Activated B cell treated with CpG ODN at 0.5 μM for 24 hours (primary cell): Measurements from ENCODE around the gene SPON1. TPM values are rescaled to one million over a fixed set of nuclear protein-coding genes. Genes with fewer than 3 reads are reported as not detected.

ENCODE experiments used
- ATAC-seq: fragments of 200-7000 bp; cut with Tn5 transposase; one replicate; pipeline ENCODE4 v1.10.0; 2021; ENCODE audit warnings: low read depth, mild to moderate bottlenecking, moderate library complexity
- CTCF ChIA-PET: fragments of 350-600 bp; sonication (Branson Sonifier 250); formaldehyde crosslinking; loops from one replicate; lab custom pipeline; 2021; ENCODE audit warnings: antibody characterized with exemption; lab: Charles Lee
- POLR2A ChIA-PET: fragments of 350-600 bp; sonication (Branson Sonifier 250); formaldehyde crosslinking; loops from one replicate; lab custom pipeline; 2021; ENCODE audit warnings: antibody characterized with exemption; lab: Charles Lee
- DNase-seq: peaks from one replicate; pipeline ENCODE4 v3.0.0; 2022
- H3K27ac Mint-ChIP-seq: one replicate; pipeline ENCODE4 v1.8.0; 2020; ENCODE audit warnings: mixed read lengths
- H3K27me3 Mint-ChIP-seq: one replicate; pipeline ENCODE4 v1.8.0; 2021; ENCODE audit warnings: mixed read lengths
- H3K36me3 Mint-ChIP-seq: one replicate; pipeline ENCODE4 v1.8.0; 2021; ENCODE audit warnings: low read depth, mixed read lengths
- H3K4me1 Mint-ChIP-seq: one replicate; pipeline ENCODE4 v1.8.0; 2021; ENCODE audit warnings: mixed read lengths
- H3K4me3 Mint-ChIP-seq: one replicate; pipeline ENCODE4 v1.8.0; 2020; ENCODE audit warnings: mild to moderate bottlenecking, mixed read lengths
- H3K9me3 Mint-ChIP-seq: one replicate; pipeline ENCODE4 v1.8.0; 2020; ENCODE audit warnings: mixed read lengths
- CTCF ChIP-seq: fragments of 200-600 bp; IDR thresholded peaks from one replicate; pipeline ENCODE4 v1.8.0; 2022; ENCODE audit warnings: antibody characterized with exemption, mild to moderate bottlenecking
- intact Hi-C: fragments of 100-400 bp; cut with micrococcal nuclease; formaldehyde crosslinking; loops from one replicate; pipeline ENCODE4 v1.15.1; 2024
- total RNA-seq: library from RNA; stranded (reverse); gene quantifications from 2 replicates; pipeline ENCODE4 v1.2.3, GENCODE V29; 2022

SPON1 gene
- total RNA-seq, 1 donor from 2014 or later = not detected

GRCh38 chr11:14266622-14267021, 304.1 kb downstream of the SPON1 start:
- TF ChIP-seq CTCF = no peak
- ATAC-seq (no peak), DNase-seq (no peak)
- H3K9me3 Mint-ChIP-seq = peaks cover 3% of the 10 kb centered on the region
- intact Hi-C loops = no loop called here
- H3K27ac Mint-ChIP-seq = no peak overlapping the region
- POLR2A ChIA-PET = interaction anchor here (0.6 kb wide), 1 partner anchor 266 kb away, joined by 3 read pairs; no protein-coding TSS in a partner anchor
- H3K36me3 Mint-ChIP-seq = peaks cover 23% of the 10 kb centered on the region
- no peak overlapping the region for H3K4me3 Mint-ChIP-seq
- CTCF ChIA-PET = no interaction called here
- H3K27me3 Mint-ChIP-seq = no peaks in the 10 kb centered on the region
- peaks cover 33% of the 10 kb centered on the region for H3K4me1 Mint-ChIP-seq

GRCh38 chr11:14267861-14268635, 305.5 kb downstream of the SPON1 start:
- ATAC-seq (no peak), DNase-seq (no peak)
- no peaks in the 10 kb centered on the region for H3K27me3 Mint-ChIP-seq
- peaks cover 3% of the 10 kb centered on the region for H3K9me3 Mint-ChIP-seq
- H3K4me1 Mint-ChIP-seq = peaks cover 42% of the 10 kb centered on the region
- H3K36me3 Mint-ChIP-seq = peaks cover 30% of the 10 kb centered on the region
- no peak overlapping the region for H3K4me3 Mint-ChIP-seq
- intact Hi-C loops = no loop called here
- ChIA-PET POLR2A (no interaction called here), CTCF (no interaction called here)
- TF ChIP-seq CTCF = no peak
- H3K27ac Mint-ChIP-seq = no peak overlapping the region

DNA sequence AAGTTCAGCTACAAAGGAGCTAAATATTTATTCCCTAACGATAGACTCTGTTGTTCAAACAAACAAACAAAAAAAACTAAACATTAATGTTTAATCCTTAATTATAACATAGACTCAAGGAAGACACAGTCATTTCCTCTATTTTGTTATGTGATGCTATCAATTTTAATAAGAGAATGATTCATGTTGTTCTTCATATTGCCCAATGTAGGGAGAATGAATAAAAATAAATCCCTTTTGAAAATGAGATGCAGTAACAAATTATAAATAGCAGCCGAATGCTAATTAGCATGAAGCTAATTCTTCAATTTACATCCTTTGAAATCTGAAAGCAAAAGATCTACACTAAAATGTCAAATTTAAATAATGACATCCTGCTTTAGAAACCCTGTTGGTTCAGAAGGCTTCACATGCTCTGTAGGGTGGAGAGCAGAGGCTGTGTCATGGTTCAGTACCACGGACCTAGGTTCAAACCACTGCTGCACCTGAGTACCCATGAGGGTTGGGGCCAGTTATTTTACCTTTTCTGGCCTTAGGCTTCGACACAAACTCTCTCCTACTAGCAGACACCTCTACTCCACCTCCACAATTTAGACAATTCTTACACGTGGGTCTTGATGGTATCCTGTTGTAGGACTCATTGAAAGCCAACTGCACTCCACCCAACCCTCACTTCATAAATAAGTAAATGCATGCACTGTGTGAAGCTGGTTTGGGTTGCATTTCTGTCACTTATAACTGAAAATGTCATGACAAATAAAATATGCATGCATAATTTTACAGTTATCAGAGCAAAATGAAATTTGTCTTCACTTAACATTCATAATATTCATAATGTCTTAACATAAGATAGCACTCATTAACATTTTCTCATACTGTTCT, 307.4 kb downstream of the SPON1 start:
- ChIA-PET POLR2A (no interaction called here), CTCF (no interaction called here)
- H3K36me3 Mint-ChIP-seq = peaks cover 36% of the 10 kb centered on the region
- TF ChIP-seq CTCF = no peak
- peaks cover 44% of the 10 kb centered on the region for H3K4me1 Mint-ChIP-seq
- H3K9me3 Mint-ChIP-seq = no peaks in the 10 kb centered on the region
- DNase-seq (no peak), ATAC-seq (peak; percentile 73)
- H3K27me3 Mint-ChIP-seq = no peaks in the 10 kb centered on the region
- peak overlapping the region; percentile 82 for H3K27ac Mint-ChIP-seq
- H3K4me3 Mint-ChIP-seq = no peak overlapping the region
- intact Hi-C loops = no loop called here

DNA sequence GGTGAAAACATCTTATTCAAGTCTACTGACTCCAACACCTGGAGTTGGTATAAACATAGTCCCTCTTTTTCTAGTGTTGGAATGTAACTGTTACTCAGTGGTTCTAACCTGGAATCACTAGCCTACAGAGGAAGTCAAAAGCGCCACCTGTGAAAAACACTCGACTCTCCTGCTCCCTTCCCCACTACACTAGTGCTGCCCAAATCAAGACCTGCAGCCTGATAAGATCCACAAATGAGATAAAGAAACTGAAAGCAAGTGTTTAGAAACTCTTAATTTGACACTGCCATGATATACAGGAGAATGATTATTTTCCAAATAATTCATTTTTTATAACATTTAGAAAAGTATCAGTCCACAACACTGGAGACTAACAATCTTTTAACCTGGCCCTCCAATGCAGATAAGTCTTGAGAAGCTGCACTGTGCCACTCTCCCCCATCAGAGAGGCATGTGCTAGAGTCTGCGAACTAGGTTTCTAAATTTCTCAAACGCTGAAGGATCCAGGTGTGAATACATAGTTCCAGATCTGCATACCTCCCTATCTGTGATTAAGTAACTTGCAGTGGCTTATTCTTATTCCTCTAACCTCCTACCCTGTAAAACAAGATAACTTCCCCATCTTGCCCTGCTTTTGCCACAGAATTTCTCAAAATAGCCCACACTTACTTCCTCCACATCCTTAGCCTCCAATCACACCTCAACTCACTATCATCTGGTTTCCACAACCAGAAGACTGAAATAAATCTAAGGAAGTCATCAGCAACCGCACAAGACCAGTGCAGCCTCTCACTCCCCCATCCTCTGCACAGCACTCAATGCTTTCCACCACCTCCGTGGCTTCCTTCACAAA, 308.4 kb downstream of the SPON1 start:
- Mint-ChIP-seq H3K9me3 (no peaks in the 10 kb centered on the region), H3K27me3 (no peaks in the 10 kb centered on the region), H3K27ac (peak overlapping the region; percentile 82), H3K4me1 (peaks cover 50% of the 10 kb centered on the region), H3K4me3 (peak overlapping the region; percentile 33), H3K36me3 (peaks cover 36% of the 10 kb centered on the region)
- DNase-seq (no peak), ATAC-seq (peak; percentile 43)
- TF ChIP-seq CTCF = no peak
- intact Hi-C loops = no loop called here
- POLR2A ChIA-PET = no interaction called here
- CTCF ChIA-PET = interaction anchor here (1.0 kb wide), 1 partner anchor 184 kb away, joined by 4 read pairs; no protein-coding TSS in a partner anchor
